ENCODE measurements around the gene SMIM13. TPM values are rescaled to one million over a fixed set of nuclear protein-coding genes. Genes with fewer than 3 reads are reported as not detected.

The SMIM13 gene
- total RNA-seq, 1 donor from 2014 or later, result 24.2 TPM

DNA sequence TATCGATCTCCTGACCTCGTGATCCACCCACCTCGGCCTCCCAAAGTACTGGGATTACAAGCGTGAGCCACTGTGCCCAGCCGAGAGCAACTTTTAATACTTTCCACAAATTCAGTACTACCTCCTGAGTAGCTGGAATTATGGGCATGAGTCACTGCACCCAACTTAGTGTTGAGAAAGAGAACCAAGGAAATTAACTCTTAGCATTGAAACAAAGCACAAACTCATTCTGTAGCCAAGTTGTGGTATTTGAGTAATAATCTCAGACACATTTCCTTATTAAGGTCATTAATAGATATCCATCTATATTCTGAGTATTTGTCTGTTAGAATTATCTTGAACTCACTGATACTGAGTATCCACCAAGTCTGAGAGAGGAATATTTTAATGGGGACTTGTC, 35.2 kb upstream of the SMIM13 start:
- Histone ChIP-seq H3K79me2 (ENCODE audit: insufficient read depth, low read length) (no peaks in the 10 kb centered on the region), H3K4me3 (ENCODE audit: insufficient read depth, low read depth, low read length) (no peak overlapping the region), H2AFZ (ENCODE audit: low read depth, low read length) (no peak overlapping the region), H3K36me3 (ENCODE audit: insufficient read depth, low read length) (no peaks in the 10 kb centered on the region), H4K20me1 (ENCODE audit: insufficient read depth, low read length) (no peaks in the 10 kb centered on the region), H3K9ac (ENCODE audit: low read length) (no peak overlapping the region), H3K4me1 (ENCODE audit: insufficient read depth, low read length) (no peaks in the 10 kb centered on the region), H3K9me3 (ENCODE audit: insufficient read depth, low read depth, low read length) (no peaks in the 10 kb centered on the region), H3K27me3 (ENCODE audit: insufficient read depth, low read length) (no peaks in the 10 kb centered on the region), H3K27ac (ENCODE audit: low read depth, low read length) (no peak overlapping the region), H3K4me2 (ENCODE audit: low read length) (no peak overlapping the region)
- FAIRE-seq (no peak), DNase-seq (ENCODE audit: low read depth) (peak; percentile 32)
- Mint-ChIP-seq H3K9me3 (ENCODE audit: unreplicated experiment) (no peaks in the 10 kb centered on the region), H3K4me3 (ENCODE audit: unreplicated experiment) (no peak overlapping the region), H3K4me1 (ENCODE audit: low read depth, unreplicated experiment) (peaks cover 11% of the 10 kb centered on the region), H3K27ac (ENCODE audit: unreplicated experiment) (no peak overlapping the region), H3K27me3 (ENCODE audit: low read depth, unreplicated experiment) (no peaks in the 10 kb centered on the region), H3K36me3 (ENCODE audit: low read depth, unreplicated experiment) (no peaks in the 10 kb centered on the region)
- TF ChIP-seq CTCF (IDR thresholded peaks at IDR 0.05; ENCODE audit: insufficient read depth, low read depth, low read length) (no peak), EZH2 (IDR thresholded peaks at IDR 0.05; ENCODE audit: insufficient read depth, low read length) (no peak)

DNA sequence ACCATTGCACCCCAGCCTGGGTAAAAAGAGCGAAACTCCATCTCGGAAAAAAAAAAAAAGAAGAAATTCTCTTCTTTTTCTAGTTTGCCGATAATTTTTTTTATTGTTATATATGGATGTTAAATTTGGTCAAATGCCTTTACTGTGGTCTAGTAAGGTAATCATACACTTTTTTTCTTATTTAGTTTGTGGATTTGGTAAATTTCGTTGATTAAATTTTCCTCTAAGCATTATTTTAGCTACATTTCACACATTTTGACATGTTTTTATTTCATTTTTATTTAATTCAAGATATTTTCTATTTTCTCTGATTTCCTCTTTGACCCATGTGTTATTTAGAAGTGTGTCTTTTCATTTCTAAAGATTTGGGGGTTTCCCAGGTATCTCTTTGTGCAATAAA, 31.6 kb upstream of the SMIM13 start:
- H3K9me3 ChIP-seq (ENCODE audit: insufficient read depth, low read depth, low read length), result no peaks in the 10 kb centered on the region
- no peak overlapping the region for H3K27ac Mint-ChIP-seq (ENCODE audit: unreplicated experiment)
- H3K9ac ChIP-seq (ENCODE audit: low read length), result no peak overlapping the region
- H3K79me2 ChIP-seq (ENCODE audit: insufficient read depth, low read length), result no peaks in the 10 kb centered on the region
- no peaks in the 10 kb centered on the region for H4K20me1 ChIP-seq (ENCODE audit: insufficient read depth, low read length)
- TF ChIP-seq CTCF (IDR thresholded peaks at IDR 0.05; ENCODE audit: insufficient read depth, low read depth, low read length), result no peak
- TF ChIP-seq EZH2 (IDR thresholded peaks at IDR 0.05; ENCODE audit: insufficient read depth, low read length), result no peak
- H3K9me3 Mint-ChIP-seq (ENCODE audit: unreplicated experiment), result no peaks in the 10 kb centered on the region
- H3K36me3 Mint-ChIP-seq (ENCODE audit: low read depth, unreplicated experiment), result no peaks in the 10 kb centered on the region
- H3K4me1 Mint-ChIP-seq (ENCODE audit: low read depth, unreplicated experiment), result no peaks in the 10 kb centered on the region
- no peak overlapping the region for H3K4me2 ChIP-seq (ENCODE audit: low read length)
- peaks cover 5% of the 10 kb centered on the region for H3K27me3 Mint-ChIP-seq (ENCODE audit: low read depth, unreplicated experiment)
- no peak for DNase-seq (ENCODE audit: low read depth)
- no peaks in the 10 kb centered on the region for H3K27me3 ChIP-seq (ENCODE audit: insufficient read depth, low read length)
- FAIRE-seq, result no peak
- H3K4me1 ChIP-seq (ENCODE audit: insufficient read depth, low read length), result no peaks in the 10 kb centered on the region
- H3K4me3 Mint-ChIP-seq (ENCODE audit: unreplicated experiment), result no peak overlapping the region
- no peak overlapping the region for H3K4me3 ChIP-seq (ENCODE audit: insufficient read depth, low read depth, low read length)
- H3K27ac ChIP-seq (ENCODE audit: low read depth, low read length), result no peak overlapping the region
- no peak overlapping the region for H2AFZ ChIP-seq (ENCODE audit: low read depth, low read length)
- H3K36me3 ChIP-seq (ENCODE audit: insufficient read depth, low read length), result no peaks in the 10 kb centered on the region

DNA sequence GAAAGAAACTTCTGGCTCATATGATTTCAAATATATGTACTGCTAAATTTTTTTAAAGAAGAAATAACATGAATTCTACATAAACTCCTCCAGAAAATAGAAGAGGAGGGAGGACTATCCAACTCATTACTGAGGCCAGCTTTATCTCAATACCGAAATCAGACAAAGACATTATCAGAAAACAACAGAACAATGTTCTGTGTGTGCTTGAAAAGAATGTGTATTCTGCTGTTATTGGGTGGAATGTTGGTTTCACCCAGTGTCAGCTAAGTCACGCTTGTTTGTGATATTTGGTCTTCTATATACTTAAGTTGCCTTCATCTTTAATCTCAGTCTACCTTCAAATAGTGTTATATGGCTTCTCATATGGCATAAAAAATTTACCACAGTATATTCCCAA, 30.9 kb upstream of the SMIM13 start:
- H3K4me2 ChIP-seq (ENCODE audit: low read length), result no peak overlapping the region
- Mint-ChIP-seq H3K36me3 (ENCODE audit: low read depth, unreplicated experiment) (no peaks in the 10 kb centered on the region), H3K4me1 (ENCODE audit: low read depth, unreplicated experiment) (no peaks in the 10 kb centered on the region), H3K27me3 (ENCODE audit: low read depth, unreplicated experiment) (peaks cover 7% of the 10 kb centered on the region), H3K4me3 (ENCODE audit: unreplicated experiment) (no peak overlapping the region), H3K27ac (ENCODE audit: unreplicated experiment) (no peak overlapping the region), H3K9me3 (ENCODE audit: unreplicated experiment) (no peaks in the 10 kb centered on the region)
- no peak overlapping the region for H3K4me3 ChIP-seq (ENCODE audit: insufficient read depth, low read depth, low read length)
- no peaks in the 10 kb centered on the region for H4K20me1 ChIP-seq (ENCODE audit: insufficient read depth, low read length)
- H3K9ac ChIP-seq (ENCODE audit: low read length), result no peak overlapping the region
- no peak overlapping the region for H2AFZ ChIP-seq (ENCODE audit: low read depth, low read length)
- H3K27me3 ChIP-seq (ENCODE audit: insufficient read depth, low read length), result no peaks in the 10 kb centered on the region
- H3K9me3 ChIP-seq (ENCODE audit: insufficient read depth, low read depth, low read length), result no peaks in the 10 kb centered on the region
- no peak for FAIRE-seq
- TF ChIP-seq EZH2 (IDR thresholded peaks at IDR 0.05; ENCODE audit: insufficient read depth, low read length) (no peak), CTCF (IDR thresholded peaks at IDR 0.05; ENCODE audit: insufficient read depth, low read depth, low read length) (no peak)
- H3K4me1 ChIP-seq (ENCODE audit: insufficient read depth, low read length), result no peaks in the 10 kb centered on the region
- H3K36me3 ChIP-seq (ENCODE audit: insufficient read depth, low read length), result no peaks in the 10 kb centered on the region
- no peak for DNase-seq (ENCODE audit: low read depth)
- no peak overlapping the region for H3K27ac ChIP-seq (ENCODE audit: low read depth, low read length)
- no peaks in the 10 kb centered on the region for H3K79me2 ChIP-seq (ENCODE audit: insufficient read depth, low read length)
